Gastroesophageal sphincter (tissue), 4 donors: Measurements from ENCODE around the gene DDX20. TPM values are rescaled to one million over a fixed set of nuclear protein-coding genes. Genes with fewer than 3 reads are reported as not detected.

ENCODE experiments used
- ATAC-seq: fragments of 150-250 bp; one replicate; pipeline ENCODE4 v1.9.1; 2016; ENCODE audit warnings: mild to moderate bottlenecking, moderate library complexity
- H3K27ac ChIP-seq, 4 donors: fragments of 200-600 bp; sonication (generic) in 3 of 4; 1 replicate in 3 of 4; 2 replicates in 1 of 4; pipeline ENCODE4 v1.5.1; 2016 to 2019
- H3K27me3 ChIP-seq: fragments of 200-600 bp; sonication (generic); one replicate; pipeline ENCODE4 v1.5.1; 2019
- H3K36me3 ChIP-seq, 2 donors: fragments of 200-600 bp; sonication (generic); one replicate each; pipeline ENCODE4 v1.5.1; 2019; ENCODE audit warnings: control low read depth in 1 of 2
- H3K4me1 ChIP-seq, 3 donors: fragments of 200-600 bp; sonication (generic); 1 replicate in 2 of 3; 2 replicates in 1 of 3; pipeline ENCODE4 v1.5.1; 2016 to 2019; ENCODE audit warnings: control low read depth in 2 of 3
- H3K4me3 ChIP-seq, 2 donors: fragments of 200-600 bp; sonication (generic); one replicate each; pipeline ENCODE4 v1.5.1; 2019; ENCODE audit warnings: mild to moderate bottlenecking in 1 of 2, moderate library complexity in 1 of 2
- H3K9me3 ChIP-seq, 3 donors: fragments of 200-600 bp; sonication (generic); one replicate each; pipeline ENCODE4 v1.5.1; 2017 to 2019; ENCODE audit warnings: control low read depth in 2 of 3
- EP300 ChIP-seq: sonication (generic); formaldehyde crosslinking; IDR thresholded peaks from one replicate; pipeline ENCODE4 v1.6.1; 2017; ENCODE audit warnings: antibody characterized with exemption, mild to moderate bottlenecking
- POLR2A ChIP-seq, 2 donors: fragments of 450-650 bp; IDR thresholded peaks; one replicate each; pipeline ENCODE4 v1.6.1; 2017; ENCODE audit warnings: antibody characterized with exemption in 2 of 2, mild to moderate bottlenecking in 2 of 2, moderate library complexity in 1 of 2
- POLR2AphosphoS5 ChIP-seq: sonication (generic); formaldehyde crosslinking; IDR thresholded peaks from one replicate; pipeline ENCODE4 v1.6.1; 2017; ENCODE audit warnings: antibody characterized with exemption
- whole genome bisulfite sequencing, 2 donors: methylation state at CpG; one replicate each; pipeline ENCODE4 v1.1.5; 2018; ENCODE audit warnings: low coverage in 1 of 2; 5-methylcytosine and 5-hydroxymethylcytosine counted together
- total RNA-seq, 4 donors: library from RNA; depleted of rRNA; stranded (reverse); fragments of >200 nt; gene quantifications; one replicate each; pipeline ENCODE4 v1.1.0, GENCODE V29; 2016
- TF ChIP-seq, protein P1 (sequence below), 4 experiments: fragments of 200-600 bp in 2 of 4; fragments of 450-650 bp in 2 of 4; sonication (generic) in 1 of 4; IDR thresholded peaks; one replicate each; pipeline ENCODE4 v1.5.1; 2017 to 2019; ENCODE audit warnings: antibody characterized with exemption in 4 of 4, mild to moderate bottlenecking in 2 of 4, moderate library complexity in 2 of 4

DDX20 gene
- total RNA-seq, 4 donors from 2014 or later, result 11.6 to 24.4 (median 14.8) TPM

DNA sequence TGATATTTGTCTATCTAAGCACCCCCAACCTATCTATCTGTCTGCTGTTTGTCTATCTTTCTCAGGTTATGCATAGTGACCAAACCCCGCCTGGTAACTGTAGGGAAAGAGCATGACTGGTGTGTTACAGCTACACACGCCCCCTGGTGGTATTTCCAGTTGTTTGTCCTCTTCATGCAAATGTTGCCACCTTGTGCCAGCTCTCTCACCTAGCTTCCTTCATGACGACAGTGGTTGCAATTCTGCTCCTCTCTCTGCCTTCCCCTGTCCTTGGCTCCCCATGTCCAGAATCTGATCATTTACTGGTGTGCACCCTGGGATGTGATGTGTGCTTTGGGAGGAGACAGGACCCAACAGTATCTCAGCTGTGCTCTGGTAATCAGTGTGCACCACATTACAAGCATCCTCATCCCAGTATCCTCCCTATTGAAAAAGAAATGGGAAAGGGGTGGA, 8.4 kb upstream of the DDX20 start:
- ATAC-seq, result no peak

DNA sequence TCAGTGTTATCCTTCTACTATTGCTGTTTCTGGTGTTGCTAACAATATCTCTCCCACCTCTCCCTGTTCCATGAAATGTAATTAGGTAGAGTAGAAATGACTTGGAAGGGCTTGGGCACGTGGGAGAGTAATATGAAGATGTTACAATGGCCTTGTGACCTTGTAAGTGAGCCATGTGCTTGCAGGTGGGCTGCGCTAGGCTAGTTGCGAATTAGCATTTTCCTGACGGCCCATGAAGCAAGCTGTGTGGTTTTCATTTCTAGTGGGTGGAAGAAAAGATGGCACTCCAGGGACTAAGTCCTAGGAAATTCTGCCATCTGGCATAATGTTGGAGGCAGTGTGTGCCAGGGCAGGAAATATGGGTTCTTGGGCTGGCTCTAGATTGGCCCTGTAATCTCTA, 7.8 kb upstream of the DDX20 start:
- ATAC-seq, result no peak
- Histone ChIP-seq H3K9me3 (no peaks in the 10 kb centered on the region), H3K4me1 (peaks cover 0 to 28% (median 0%) of the 10 kb centered on the region in 3 donors), H3K27me3 (no peaks in the 10 kb centered on the region), H3K36me3 (no peaks in the 10 kb centered on the region), H3K27ac (peak overlapping the region in 1 of 4 donors; percentile 57), H3K4me3 (no peak overlapping the region)
- 77 to 80% methylated on average over 4 of the region's 4 CpGs for WGBS, 2 donors
- TF ChIP-seq POLR2AphosphoS5 (no peak), POLR2A (IDR thresholded peaks at IDR 0.05) (no peak), EP300 (no peak)
- TF ChIP-seq, protein P1, sequence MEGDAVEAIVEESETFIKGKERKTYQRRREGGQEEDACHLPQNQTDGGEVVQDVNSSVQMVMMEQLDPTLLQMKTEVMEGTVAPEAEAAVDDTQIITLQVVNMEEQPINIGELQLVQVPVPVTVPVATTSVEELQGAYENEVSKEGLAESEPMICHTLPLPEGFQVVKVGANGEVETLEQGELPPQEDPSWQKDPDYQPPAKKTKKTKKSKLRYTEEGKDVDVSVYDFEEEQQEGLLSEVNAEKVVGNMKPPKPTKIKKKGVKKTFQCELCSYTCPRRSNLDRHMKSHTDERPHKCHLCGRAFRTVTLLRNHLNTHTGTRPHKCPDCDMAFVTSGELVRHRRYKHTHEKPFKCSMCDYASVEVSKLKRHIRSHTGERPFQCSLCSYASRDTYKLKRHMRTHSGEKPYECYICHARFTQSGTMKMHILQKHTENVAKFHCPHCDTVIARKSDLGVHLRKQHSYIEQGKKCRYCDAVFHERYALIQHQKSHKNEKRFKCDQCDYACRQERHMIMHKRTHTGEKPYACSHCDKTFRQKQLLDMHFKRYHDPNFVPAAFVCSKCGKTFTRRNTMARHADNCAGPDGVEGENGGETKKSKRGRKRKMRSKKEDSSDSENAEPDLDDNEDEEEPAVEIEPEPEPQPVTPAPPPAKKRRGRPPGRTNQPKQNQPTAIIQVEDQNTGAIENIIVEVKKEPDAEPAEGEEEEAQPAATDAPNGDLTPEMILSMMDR (IDR thresholded peaks at IDR 0.05), result no peak

More for the DNA sequence above, 8.4 kb upstream of the DDX20 start:
- no peaks in the 10 kb centered on the region for H3K9me3 ChIP-seq
- H3K4me1 ChIP-seq, result peaks cover 0 to 28% (median 0%) of the 10 kb centered on the region in 3 donors
- H3K4me3 ChIP-seq, result no peak overlapping the region
- H3K27ac ChIP-seq, result no peak overlapping the region
- no peaks in the 10 kb centered on the region for H3K27me3 ChIP-seq
- no peaks in the 10 kb centered on the region for H3K36me3 ChIP-seq
- TF ChIP-seq POLR2AphosphoS5, result no peak
- TF ChIP-seq, protein P1 (IDR thresholded peaks at IDR 0.05), result peak in 3 of 4 experiments; percentile 56 to 62 (median 58)
- 33 to 48% methylated on average over 3 of the region's 3 CpGs for WGBS, 2 donors

DNA sequence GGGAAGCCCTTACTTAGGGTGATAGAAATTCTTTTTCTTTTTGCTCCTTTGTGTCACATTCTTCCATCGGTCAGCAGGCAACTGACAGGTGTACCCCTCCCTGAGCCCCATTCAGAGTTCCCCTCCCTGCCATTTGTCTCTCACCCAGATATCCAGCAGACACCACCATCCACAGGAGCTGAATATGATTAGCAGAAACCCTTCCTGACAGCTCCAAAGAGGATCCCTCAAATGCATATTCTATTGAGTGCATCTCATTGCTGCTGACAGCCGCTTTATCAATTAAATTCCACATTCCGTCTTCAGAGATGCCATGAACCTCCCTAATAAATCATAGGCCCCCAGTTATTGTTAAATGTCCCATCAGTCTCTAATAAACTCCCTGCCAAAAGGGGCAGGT, 6.1 kb upstream of the DDX20 start:
- no peaks in the 10 kb centered on the region for H3K9me3 ChIP-seq
- peaks cover 0 to 31% (median 2%) of the 10 kb centered on the region in 3 donors for H3K4me1 ChIP-seq
- H3K4me3 ChIP-seq, result no peak overlapping the region
- H3K36me3 ChIP-seq, result no peaks in the 10 kb centered on the region
- WGBS, 2 donors, result 62 to 84% methylated on average over 3 of the region's 3 CpGs
- no peak for ATAC-seq
- H3K27ac ChIP-seq, result no peak overlapping the region
- TF ChIP-seq POLR2AphosphoS5 (no peak), EP300 (no peak), POLR2A (IDR thresholded peaks at IDR 0.05) (no peak)
- TF ChIP-seq, protein P1 (IDR thresholded peaks at IDR 0.05), result no peak
- H3K27me3 ChIP-seq, result no peaks in the 10 kb centered on the region

DNA sequence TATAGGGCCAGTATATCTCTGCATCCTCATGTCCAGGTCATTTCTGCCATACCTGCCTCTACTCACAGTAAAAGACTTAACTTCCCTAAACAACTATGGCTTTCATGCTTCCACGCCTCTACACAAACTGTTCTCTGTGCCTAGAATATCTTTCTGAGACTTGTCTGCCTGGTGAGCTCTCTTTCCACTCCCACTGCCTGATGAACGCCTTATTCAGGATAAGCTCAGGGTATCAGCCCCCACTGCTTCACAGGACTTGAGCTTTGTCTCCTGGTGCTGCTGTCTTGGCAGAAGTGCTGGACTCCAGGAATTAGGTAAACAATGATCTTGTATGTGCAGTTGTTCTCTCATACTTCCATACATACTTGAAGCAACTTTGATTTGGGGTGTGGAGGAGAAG, 4.8 kb upstream of the DDX20 start:
- Histone ChIP-seq H3K4me3 (no peak overlapping the region), H3K4me1 (peaks cover 0 to 35% (median 5%) of the 10 kb centered on the region in 3 donors), H3K9me3 (no peaks in the 10 kb centered on the region), H3K36me3 (no peaks in the 10 kb centered on the region), H3K27ac (peak overlapping the region in 1 of 4 donors; percentile 0), H3K27me3 (no peaks in the 10 kb centered on the region)
- no peak for ATAC-seq
- TF ChIP-seq, protein P1 (IDR thresholded peaks at IDR 0.05), result no peak
- no peak for TF ChIP-seq POLR2AphosphoS5
- no peak for TF ChIP-seq POLR2A (IDR thresholded peaks at IDR 0.05)
- no peak for TF ChIP-seq EP300
- WGBS, 2 donors, result 38 to 48% methylated on average over 2 of the region's 2 CpGs

DNA sequence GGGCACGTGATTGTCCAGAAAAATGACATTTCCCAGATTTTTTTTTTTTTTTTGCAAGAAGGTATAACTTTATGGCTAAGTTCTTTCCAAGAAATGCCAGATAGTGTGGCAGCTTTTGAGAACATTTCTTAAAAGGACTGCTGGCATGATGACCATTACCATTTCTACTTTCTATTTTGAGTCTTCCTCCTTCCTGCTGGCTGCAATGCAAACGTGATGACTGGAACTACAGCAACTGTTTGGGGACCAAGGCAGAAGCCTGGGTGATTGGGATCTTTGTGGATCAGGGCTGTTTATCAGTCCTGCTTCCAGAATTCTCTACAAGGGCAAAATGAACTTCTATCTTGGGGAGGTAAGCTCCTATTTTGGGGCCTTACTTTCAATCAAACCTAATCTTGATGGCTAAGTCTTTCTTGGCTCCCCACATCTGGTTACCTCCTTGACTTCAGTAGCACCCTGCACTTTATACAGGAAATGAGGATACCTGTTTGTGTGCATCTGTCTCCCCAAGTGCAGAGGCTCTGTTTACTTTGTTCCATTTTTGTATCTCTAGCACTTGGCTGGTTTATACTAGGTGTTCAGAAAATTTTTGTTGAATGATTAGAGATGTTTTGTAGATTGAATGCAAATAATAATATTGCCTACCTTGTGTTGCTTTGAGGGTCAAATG, 3.7 kb upstream of the DDX20 start:
- Histone ChIP-seq H3K4me1 (peaks cover 2 to 45% (median 12%) of the 10 kb centered on the region in 3 donors), H3K36me3 (no peaks in the 10 kb centered on the region), H3K9me3 (no peaks in the 10 kb centered on the region), H3K27me3 (no peaks in the 10 kb centered on the region), H3K4me3 (no peak overlapping the region), H3K27ac (no peak overlapping the region)
- WGBS, 2 donors, result 17 to 74% methylated on average over 1 to 2 of the region's 2 CpGs
- no peak for TF ChIP-seq POLR2AphosphoS5
- no peak for TF ChIP-seq POLR2A (IDR thresholded peaks at IDR 0.05)
- no peak for ATAC-seq
